Measurements from ENCODE around the gene RBFOX2.

DNA sequence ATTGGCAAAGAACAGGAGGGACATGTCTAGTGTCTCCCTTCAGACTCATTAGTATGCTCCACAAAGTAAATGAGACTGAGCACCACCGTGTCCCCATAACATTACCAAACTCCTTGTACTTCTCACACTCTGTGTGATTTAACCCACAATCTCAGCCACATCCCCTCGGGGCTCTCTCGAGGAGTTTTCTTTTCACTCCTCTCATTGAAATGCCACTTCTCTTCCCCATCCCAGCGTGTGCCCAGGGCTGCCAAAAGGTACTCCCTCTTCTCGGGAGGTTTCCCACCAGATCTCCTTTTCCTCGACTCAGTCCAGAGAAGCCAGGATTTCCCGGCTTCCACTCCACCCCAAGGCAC, 1.1 kb downstream of the RBFOX2 start:
- TF ChIP-seq POLR2A (IDR thresholded peaks at IDR 0.05) (no peak), POLR2AphosphoS5 (IDR thresholded peaks at IDR 0.05) (no peak), EP300 (IDR thresholded peaks at IDR 0.05) (no peak)
- TF ChIP-seq, protein P1, sequence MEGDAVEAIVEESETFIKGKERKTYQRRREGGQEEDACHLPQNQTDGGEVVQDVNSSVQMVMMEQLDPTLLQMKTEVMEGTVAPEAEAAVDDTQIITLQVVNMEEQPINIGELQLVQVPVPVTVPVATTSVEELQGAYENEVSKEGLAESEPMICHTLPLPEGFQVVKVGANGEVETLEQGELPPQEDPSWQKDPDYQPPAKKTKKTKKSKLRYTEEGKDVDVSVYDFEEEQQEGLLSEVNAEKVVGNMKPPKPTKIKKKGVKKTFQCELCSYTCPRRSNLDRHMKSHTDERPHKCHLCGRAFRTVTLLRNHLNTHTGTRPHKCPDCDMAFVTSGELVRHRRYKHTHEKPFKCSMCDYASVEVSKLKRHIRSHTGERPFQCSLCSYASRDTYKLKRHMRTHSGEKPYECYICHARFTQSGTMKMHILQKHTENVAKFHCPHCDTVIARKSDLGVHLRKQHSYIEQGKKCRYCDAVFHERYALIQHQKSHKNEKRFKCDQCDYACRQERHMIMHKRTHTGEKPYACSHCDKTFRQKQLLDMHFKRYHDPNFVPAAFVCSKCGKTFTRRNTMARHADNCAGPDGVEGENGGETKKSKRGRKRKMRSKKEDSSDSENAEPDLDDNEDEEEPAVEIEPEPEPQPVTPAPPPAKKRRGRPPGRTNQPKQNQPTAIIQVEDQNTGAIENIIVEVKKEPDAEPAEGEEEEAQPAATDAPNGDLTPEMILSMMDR (IDR thresholded peaks at IDR 0.05): no peak
